ENCODE measurements around the gene CRYBG2.
"Not testable (repeated sequence)": the region's sequence is repeated elsewhere in the genome, so short reads cannot be mapped to it uniquely, and the experiment has no call there.

Gene CRYBG2

GRCh38 chr1:26321315-26322041, 32.5 kb downstream of the CRYBG2 start:
- Mint-ChIP-seq H3K9me3 (no peaks in the 10 kb centered on the region), H3K27me3 (no peaks in the 10 kb centered on the region), H3K4me1 (peaks cover 66% of the 10 kb centered on the region), H3K4me3 (peak overlapping the region; percentile 86), H3K27ac (peak overlapping the region; percentile 99), H3K36me3 (peaks cover 6% of the 10 kb centered on the region)

GRCh38 chr1:26320896-26321295, 33.0 kb downstream of the CRYBG2 start:
- Mint-ChIP-seq H3K36me3 (peaks cover 6% of the 10 kb centered on the region), H3K4me3 (peak overlapping the region; percentile 86), H3K27me3 (no peaks in the 10 kb centered on the region), H3K9me3 (no peaks in the 10 kb centered on the region), H3K27ac (peak overlapping the region; percentile 99), H3K4me1 (peaks cover 71% of the 10 kb centered on the region)

DNA sequence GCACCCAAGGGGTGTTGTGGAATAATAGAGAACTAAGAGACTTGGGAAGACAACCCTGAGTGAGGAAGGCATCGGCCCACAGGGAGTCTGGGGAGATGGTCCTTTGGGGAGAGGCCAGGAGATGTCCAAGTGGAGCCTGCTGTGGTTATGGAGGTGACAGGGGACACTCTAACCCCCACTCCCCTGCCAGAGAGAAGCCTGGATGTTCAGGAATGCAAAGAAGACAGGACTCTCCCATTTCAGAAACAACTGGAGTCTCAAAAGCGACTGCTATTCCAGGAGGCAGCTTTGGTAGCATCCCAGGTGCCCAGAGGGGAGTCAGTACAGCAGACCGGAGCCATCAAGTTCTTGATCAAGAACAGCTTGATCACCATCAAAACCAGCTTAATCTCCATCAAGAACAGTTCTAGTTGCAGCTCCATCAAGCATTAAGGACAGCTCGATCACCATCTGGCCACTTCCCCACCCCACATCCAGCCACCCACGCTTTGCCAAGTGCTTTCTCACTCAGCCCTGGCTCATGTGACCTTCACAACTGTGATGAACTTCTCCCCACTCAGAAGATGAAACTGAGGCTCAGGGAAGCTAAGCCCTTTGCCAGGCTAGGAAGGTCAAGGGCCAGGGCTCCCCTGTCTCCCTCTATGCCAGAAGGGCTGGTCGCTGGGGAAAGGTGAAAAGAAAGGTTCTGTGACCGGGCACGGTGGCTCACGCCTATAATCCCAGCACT, 35.4 kb downstream of the CRYBG2 start:
- peaks cover 6% of the 10 kb centered on the region for H3K36me3 Mint-ChIP-seq
- no peaks in the 10 kb centered on the region for H3K9me3 Mint-ChIP-seq
- peak overlapping the region; percentile 84 for H3K27ac Mint-ChIP-seq
- peak overlapping the region; percentile 92 for H3K4me3 Mint-ChIP-seq
- peaks cover 83% of the 10 kb centered on the region for H3K4me1 Mint-ChIP-seq
- no peaks in the 10 kb centered on the region for H3K27me3 Mint-ChIP-seq

DNA sequence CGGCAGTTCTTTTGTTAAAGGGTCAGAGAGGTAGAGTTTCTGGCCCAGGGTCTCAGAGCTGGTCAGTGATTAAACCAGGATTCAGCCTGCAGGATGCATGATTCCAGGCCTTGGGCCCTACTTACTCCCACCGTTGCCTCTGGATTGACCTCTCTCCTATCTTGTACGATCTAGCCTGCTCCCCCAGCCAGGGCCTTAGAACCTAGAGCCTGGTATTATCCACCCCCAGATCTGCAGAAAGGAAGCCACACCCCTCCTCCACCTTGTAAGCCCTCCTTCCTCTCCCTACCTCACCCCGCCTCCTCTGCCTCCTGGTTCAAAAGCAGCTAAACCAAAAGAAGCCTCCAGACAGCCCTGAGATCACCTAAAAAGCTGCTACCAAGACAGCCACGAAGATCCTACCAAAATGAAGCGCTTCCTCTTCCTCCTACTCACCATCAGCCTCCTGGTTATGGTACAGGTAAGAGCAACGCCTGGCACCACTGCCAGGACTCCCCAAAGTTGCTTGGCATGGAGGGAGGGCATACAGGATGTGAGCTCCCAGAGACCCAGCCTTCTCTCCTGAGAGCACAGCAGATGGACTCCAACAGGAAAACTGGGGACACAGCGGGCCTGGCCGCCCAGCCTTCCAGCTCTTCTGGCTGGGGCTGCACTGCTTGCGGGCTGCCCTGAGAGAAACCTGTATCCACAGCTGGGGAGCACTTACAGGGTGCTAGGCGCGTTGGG, 36.2 kb downstream of the CRYBG2 start, which contains the start of gene CD52:
CD52 (plus strand) TSS at position 347 of the 726 bp plus-strand sequence; CDS start at position 407, 60 bp downstream.
- peaks cover 83% of the 10 kb centered on the region for H3K4me1 Mint-ChIP-seq
- peak within 1 kb of the TSS; percentile 92 for H3K4me3 Mint-ChIP-seq
- H3K27ac Mint-ChIP-seq: peak within 1 kb of the TSS; percentile 84
- H3K27me3 Mint-ChIP-seq: no peaks in the 10 kb centered on the region
- H3K36me3 Mint-ChIP-seq: peaks cover 5% of the 10 kb centered on the region
- H3K9me3 Mint-ChIP-seq: no peaks in the 10 kb centered on the region

GRCh38 chr1:26317146-26317545, 36.8 kb downstream of the CRYBG2 start:
- H3K4me1 Mint-ChIP-seq: peaks cover 77% of the 10 kb centered on the region
- peaks cover 5% of the 10 kb centered on the region for H3K36me3 Mint-ChIP-seq
- H3K4me3 Mint-ChIP-seq: peak overlapping the region; percentile 92
- no peaks in the 10 kb centered on the region for H3K27me3 Mint-ChIP-seq
- H3K27ac Mint-ChIP-seq: peak overlapping the region; percentile 84
- no peaks in the 10 kb centered on the region for H3K9me3 Mint-ChIP-seq

DNA sequence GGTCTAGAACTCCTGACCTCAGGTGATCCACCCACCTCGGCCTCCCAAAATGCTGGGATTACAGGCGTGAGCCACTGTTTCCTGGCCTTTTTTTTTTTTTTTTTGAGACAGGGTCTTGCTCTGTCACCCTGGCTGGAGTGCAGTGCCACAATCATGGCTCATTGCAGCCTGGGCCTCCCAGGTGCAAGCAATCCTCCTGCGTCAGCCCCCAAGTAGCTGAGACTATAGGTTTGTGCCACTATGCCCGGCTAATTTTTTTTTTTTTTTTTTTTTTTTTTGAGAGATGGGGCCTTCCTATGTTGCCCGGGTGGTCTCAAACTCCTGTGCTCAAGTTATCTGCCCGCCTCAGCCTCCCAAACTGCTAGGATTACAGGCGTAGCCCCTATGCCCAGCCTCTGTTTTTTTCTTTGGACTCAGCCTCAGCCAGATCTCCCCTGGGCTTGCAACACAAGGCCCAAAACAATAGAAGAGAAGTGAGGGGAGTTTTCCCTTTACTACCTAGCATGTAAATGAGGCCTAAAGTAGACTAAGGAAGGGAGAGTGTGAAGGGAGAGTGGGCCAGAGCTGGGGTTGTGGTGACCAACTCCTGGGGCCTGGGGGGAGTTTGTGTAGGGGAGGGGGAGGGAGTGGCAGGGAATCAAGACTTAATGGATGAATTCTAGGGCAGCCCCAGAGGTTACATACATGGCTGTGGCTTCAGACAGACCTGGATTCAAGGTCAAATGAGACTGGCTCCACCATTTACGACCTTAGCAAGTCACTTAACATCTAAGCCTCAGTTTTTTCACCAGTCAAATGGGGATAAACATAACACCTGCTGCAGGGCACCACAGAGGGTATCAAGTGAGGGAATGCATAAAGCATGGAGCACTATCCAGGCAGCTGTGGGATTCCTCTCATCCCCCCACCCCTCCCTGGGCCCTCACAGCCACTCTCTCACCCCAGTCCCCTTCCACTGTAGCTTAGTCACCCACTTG, 37.8 kb downstream of the CRYBG2 start:
- H3K4me3 Mint-ChIP-seq: no peak overlapping the region
- no peaks in the 10 kb centered on the region for H3K27me3 Mint-ChIP-seq
- H3K9me3 Mint-ChIP-seq: no peaks in the 10 kb centered on the region
- no peaks in the 10 kb centered on the region for H3K36me3 Mint-ChIP-seq
- peaks cover 74% of the 10 kb centered on the region for H3K4me1 Mint-ChIP-seq
- peak overlapping the region; percentile 94 for H3K27ac Mint-ChIP-seq

DNA sequence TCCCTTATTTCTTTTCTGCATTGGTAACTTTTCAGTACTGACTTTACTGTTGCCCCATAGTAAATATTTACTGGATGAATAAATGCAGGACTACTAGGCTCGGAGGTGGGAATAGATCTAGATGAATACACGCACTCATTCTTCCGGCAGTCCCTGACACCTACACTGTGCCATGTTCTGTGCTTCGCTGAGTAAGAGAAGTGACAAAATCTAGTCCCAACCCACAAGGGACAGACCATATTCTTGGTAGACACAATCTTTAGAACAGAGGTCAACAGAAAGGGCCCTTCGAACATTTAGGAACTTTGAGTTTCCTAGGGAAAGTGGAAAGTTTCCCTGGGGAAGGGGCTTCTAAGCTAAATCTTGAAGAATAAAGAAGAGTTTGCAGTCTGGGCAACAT, 39.4 kb downstream of the CRYBG2 start:
- no peak overlapping the region for H3K4me3 Mint-ChIP-seq
- H3K27ac Mint-ChIP-seq: peak overlapping the region; percentile 62
- H3K9me3 Mint-ChIP-seq: no peaks in the 10 kb centered on the region
- H3K36me3 Mint-ChIP-seq: no peaks in the 10 kb centered on the region
- no peaks in the 10 kb centered on the region for H3K27me3 Mint-ChIP-seq
- H3K4me1 Mint-ChIP-seq: peaks cover 60% of the 10 kb centered on the region

GRCh38 chr1:26307966-26308899, 45.7 kb downstream of the CRYBG2 start:
- not testable (repeated sequence) for H3K9me3 Mint-ChIP-seq, H3K36me3 Mint-ChIP-seq, H3K27me3 Mint-ChIP-seq
- H3K27ac Mint-ChIP-seq: peak overlapping the region; percentile 94
- H3K4me1 Mint-ChIP-seq: peaks cover 44% of the 10 kb centered on the region
- H3K4me3 Mint-ChIP-seq: peak overlapping the region; percentile 100

DNA sequence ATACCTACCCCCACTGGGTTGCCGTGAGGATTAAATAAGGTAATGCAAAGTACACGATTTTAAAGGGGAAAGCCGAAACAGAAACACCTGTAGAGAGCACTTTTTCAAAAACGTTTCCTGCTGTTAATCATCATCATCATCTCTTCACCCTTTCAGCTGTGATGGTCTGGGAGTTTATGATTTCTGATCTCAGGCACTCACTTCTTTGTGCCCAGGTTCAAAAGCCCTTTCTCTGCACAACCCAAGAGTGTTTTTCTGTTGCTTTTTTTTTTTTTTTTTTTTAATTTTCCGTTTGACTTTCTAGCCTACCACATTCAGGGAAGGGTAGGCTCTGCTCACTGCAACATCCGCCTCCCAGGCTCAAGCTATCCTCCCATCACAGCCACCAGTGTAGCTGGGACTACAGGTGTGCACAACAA, 46.6 kb downstream of the CRYBG2 start:
- Mint-ChIP-seq H3K4me3 (peak overlapping the region; percentile 100), H3K9me3 (no peaks in the 10 kb centered on the region), H3K36me3 (no peaks in the 10 kb centered on the region), H3K27ac (peak overlapping the region; percentile 98), H3K4me1 (peaks cover 40% of the 10 kb centered on the region), H3K27me3 (no peaks in the 10 kb centered on the region)

GRCh38 chr1:26306290-26307229, 47.4 kb downstream of the CRYBG2 start, which contains the start of gene UBXN11:
Gene UBXN11 (minus strand): TSS chr1:26306636. CDS start chr1:26302883, 3,753 bp downstream.
- H3K27me3 Mint-ChIP-seq: no peaks in the 10 kb centered on the region
- peaks cover 34% of the 10 kb centered on the region for H3K4me1 Mint-ChIP-seq
- H3K36me3 Mint-ChIP-seq: no peaks in the 10 kb centered on the region
- peak within 1 kb of the TSS; percentile 98 for H3K27ac Mint-ChIP-seq
- peak within 1 kb of the TSS; percentile 100 for H3K4me3 Mint-ChIP-seq
- no peaks in the 10 kb centered on the region for H3K9me3 Mint-ChIP-seq

- peak overlapping the region; percentile 98 for H3K27ac Mint-ChIP-seq
- H3K4me1 Mint-ChIP-seq: peaks cover 35% of the 10 kb centered on the region
- no peaks in the 10 kb centered on the region for H3K27me3 Mint-ChIP-seq
- H3K36me3 Mint-ChIP-seq: no peaks in the 10 kb centered on the region
- H3K4me3 Mint-ChIP-seq: peak overlapping the region; percentile 100
- no peaks in the 10 kb centered on the region for H3K9me3 Mint-ChIP-seq
Measured at GRCh38 chr1:26305667-26306289, 48.2 kb downstream of the CRYBG2 start.

- no peaks in the 10 kb centered on the region for H3K27me3 Mint-ChIP-seq
- H3K9me3 Mint-ChIP-seq: no peaks in the 10 kb centered on the region
- H3K4me3 Mint-ChIP-seq: no peak overlapping the region
- no peak overlapping the region for H3K27ac Mint-ChIP-seq
- peaks cover 45% of the 10 kb centered on the region for H3K4me1 Mint-ChIP-seq
- H3K36me3 Mint-ChIP-seq: no peaks in the 10 kb centered on the region
Measured at GRCh38 chr1:26302733-26303405, 51.1 kb downstream of the CRYBG2 start.
